Brain microvascular endothelial cell (primary cell): ENCODE results near the gene ACR.

Experiments
- DNase-seq: peaks from one replicate; pipeline ENCODE4 v3.0.0-alpha.2; 2020
- H3K27ac ChIP-seq: fragments of 250-450 bp; sonication (Bioruptor Pico); 2 replicates; pipeline ENCODE4 v1.5.1; 2020; ENCODE audit warnings: mild to moderate bottlenecking, moderate library complexity
- H3K27me3 ChIP-seq: fragments of 250-450 bp; sonication (Bioruptor Pico); replicated peaks from 2 replicates; pipeline ENCODE4 v1.5.1; 2020; ENCODE audit warnings: mild to moderate bottlenecking
- H3K36me3 ChIP-seq: fragments of 250-450 bp; sonication (Bioruptor Pico); replicated peaks from 2 replicates; pipeline ENCODE4 v1.5.1; 2020; ENCODE audit warnings: mild to moderate bottlenecking
- H3K4me3 ChIP-seq: 2 replicates; pipeline ENCODE4 v1.5.1; 2011; ENCODE audit warnings: low read depth, mild to moderate bottlenecking, control low read depth, low read length, moderate library complexity
- CTCF ChIP-seq: IDR thresholded peaks from 2 replicates; pipeline ENCODE4 v1.5.1; 2011; ENCODE audit warnings: low read depth, mild to moderate bottlenecking, moderate library complexity, low read length, control low read depth, inconsistent platforms; ENCODE audit errors: missing control alignments
- in situ Hi-C: cut with HindIII; loops from 2 replicates; pipeline ENCODE4 v1.10.0; 2017; ENCODE audit warnings: low sequenced_read_pairs, low pct_ligation_motif_present

The ACR gene

GRCh38 chr22:50698546-50698945 lies 39.5 kb upstream of the ACR start:
- Histone ChIP-seq H3K36me3 (no peaks in the 10 kb centered on the region), H3K4me3 (no peak overlapping the region), H3K27ac (no peak overlapping the region), H3K27me3 (no peaks in the 10 kb centered on the region)
- in situ Hi-C loops = no loop called here
- TF ChIP-seq CTCF = no peak
- no peak for DNase-seq

GRCh38 chr22:50699001-50699755 lies 38.8 kb upstream of the ACR start:
- Histone ChIP-seq H3K36me3 (no peaks in the 10 kb centered on the region), H3K27me3 (no peaks in the 10 kb centered on the region), H3K4me3 (no peak overlapping the region), H3K27ac (no peak overlapping the region)
- in situ Hi-C loops = no loop called here
- TF ChIP-seq CTCF = no peak
- DNase-seq = no peak

- Histone ChIP-seq H3K27me3 (no peaks in the 10 kb centered on the region), H3K36me3 (no peaks in the 10 kb centered on the region), H3K4me3 (no peak overlapping the region), H3K27ac (no peak overlapping the region)
- TF ChIP-seq CTCF = peak; percentile 39
- in situ Hi-C loops = no loop called here
- DNase-seq = no peak
Measured at GRCh38 chr22:50699756-50700386, 38.1 kb upstream of the ACR start.

- no peak for TF ChIP-seq CTCF
- Histone ChIP-seq H3K27ac (no peak overlapping the region), H3K36me3 (no peaks in the 10 kb centered on the region), H3K4me3 (no peak overlapping the region), H3K27me3 (no peaks in the 10 kb centered on the region)
- no peak for DNase-seq
- in situ Hi-C loops = no loop called here
Measured at GRCh38 chr22:50700387-50701075, 37.5 kb upstream of the ACR start.

- Histone ChIP-seq H3K27ac (no peak overlapping the region), H3K27me3 (no peaks in the 10 kb centered on the region), H3K36me3 (no peaks in the 10 kb centered on the region), H3K4me3 (no peak overlapping the region)
- TF ChIP-seq CTCF = no peak
- no peak for DNase-seq
- in situ Hi-C loops = no loop called here
Measured at GRCh38 chr22:50701076-50701419, 37.0 kb upstream of the ACR start.
